Liver (tissue), 2 donors: ENCODE results near the gene TEX50.

ENCODE experiments used
- JUND ChIP-seq, 2 donors: IDR thresholded peaks; 2 replicates each; pipeline ENCODE4 v1.6.1; 2016; ENCODE audit warnings: antibody characterized with exemption in 2 of 2
- RXRA ChIP-seq, 2 donors: IDR thresholded peaks; 2 replicates each; pipeline ENCODE4 v1.6.1; 2017 to 2018; ENCODE audit warnings: antibody characterized with exemption in 2 of 2, mild to moderate bottlenecking in 1 of 2
- donor health status: healthy.

- TF ChIP-seq RXRA (IDR thresholded peaks at IDR 0.05) = no peak
- no peak for TF ChIP-seq JUND (IDR thresholded peaks at IDR 0.05)
Observed at GRCh38 chr1:173661763-173662162, 26.6 kb downstream of the TEX50 start.
